GM12872 (cell line): ENCODE data around the gene NLRP3.

Experiments used
- CTCF ChIP-seq: IDR thresholded peaks from 3 replicates; pipeline ENCODE4 v1.5.1; 2011; ENCODE audit warnings: low read depth, mild to moderate bottlenecking, low read length, moderate library complexity; ENCODE audit not compliant: insufficient read depth

Gene NLRP3

DNA sequence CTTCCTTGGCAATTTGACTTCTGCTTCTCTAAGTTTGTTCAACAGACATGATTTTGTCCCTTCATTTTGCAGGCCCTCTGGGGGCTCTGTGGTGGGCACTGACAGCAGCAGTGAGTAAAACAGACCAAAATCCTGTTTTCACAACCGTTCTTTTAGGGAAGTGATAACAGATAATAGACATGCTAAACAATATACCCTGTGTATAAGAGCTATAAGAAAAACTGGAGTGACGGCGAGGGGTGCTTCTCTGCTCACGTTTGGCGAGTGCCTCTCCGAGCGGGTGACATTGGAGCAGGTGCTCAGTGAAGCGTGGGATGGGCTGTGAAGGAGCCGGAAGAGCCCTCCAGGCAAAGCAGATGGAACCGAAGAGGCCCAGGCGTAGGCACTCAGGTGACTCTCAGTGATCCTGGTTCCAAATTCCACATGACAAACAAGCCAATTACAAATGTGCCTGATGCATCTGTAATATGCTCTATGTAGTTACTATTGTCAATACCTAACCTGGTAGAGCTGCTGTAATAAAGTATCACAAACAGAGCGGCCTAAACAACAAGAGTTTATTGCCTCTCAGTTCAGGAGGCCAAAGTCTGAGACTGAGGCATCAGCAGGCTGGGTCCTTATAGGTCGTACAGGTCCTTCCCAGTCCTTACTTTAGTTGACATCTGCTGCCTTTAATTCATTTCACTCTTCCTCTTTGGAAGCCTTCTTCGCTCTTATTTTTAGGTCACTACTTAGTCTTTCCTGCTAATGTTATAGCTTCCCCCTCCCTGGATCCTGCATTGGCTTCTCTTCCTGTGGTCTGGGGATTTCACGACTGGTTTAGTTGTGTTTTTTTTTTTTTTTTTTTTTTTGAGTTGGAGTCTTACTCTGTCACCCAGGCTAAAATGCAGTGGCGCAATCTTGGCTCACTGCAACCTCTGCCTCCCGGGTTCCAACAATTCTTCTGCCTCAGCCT, 21.9 kb downstream of the NLRP3 start:
- TF ChIP-seq CTCF, result no peak

GRCh38 chr1:247440001-247440620, 24.1 kb downstream of the NLRP3 start:
- TF ChIP-seq CTCF, result no peak

DNA sequence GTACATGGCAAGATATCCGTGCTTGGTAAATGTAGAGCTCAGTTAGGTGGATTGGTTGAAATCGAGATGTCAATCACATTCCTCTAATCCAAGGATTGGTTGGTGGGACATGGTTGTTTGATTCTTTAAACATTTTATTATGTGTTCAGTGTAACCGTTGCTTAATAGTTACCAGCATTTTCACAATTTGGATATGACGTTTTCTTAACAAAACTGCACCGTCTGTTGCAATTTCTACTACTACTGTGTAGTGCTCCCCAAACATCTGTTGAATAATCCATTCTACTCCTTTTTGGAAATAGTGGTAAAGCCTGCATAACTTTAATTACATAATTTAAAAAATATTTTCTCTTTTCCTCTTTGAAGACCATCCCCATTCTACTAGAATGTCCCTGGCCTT, 25.6 kb downstream of the NLRP3 start:
- no peak for TF ChIP-seq CTCF

GRCh38 chr1:247442164-247442563, 26.2 kb downstream of the NLRP3 start:
- no peak for TF ChIP-seq CTCF

GRCh38 chr1:247443641-247444040, 27.7 kb downstream of the NLRP3 start:
- TF ChIP-seq CTCF, result no peak

DNA sequence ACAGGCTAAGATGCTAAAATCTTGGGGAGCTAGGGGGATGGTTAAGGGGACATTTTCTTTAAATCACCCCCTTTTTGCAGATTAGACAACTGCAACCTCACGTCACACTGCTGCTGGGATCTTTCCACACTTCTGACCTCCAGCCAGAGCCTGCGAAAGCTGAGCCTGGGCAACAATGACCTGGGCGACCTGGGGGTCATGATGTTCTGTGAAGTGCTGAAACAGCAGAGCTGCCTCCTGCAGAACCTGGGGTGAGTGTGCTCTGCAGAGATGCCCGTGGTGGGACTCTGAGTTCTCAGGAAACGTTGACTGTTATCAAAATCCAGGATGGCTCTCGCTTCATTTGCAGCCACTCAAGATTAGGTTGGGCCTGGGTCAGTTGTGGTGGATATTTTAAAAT, 28.6 kb downstream of the NLRP3 start:
- TF ChIP-seq CTCF, result no peak

DNA sequence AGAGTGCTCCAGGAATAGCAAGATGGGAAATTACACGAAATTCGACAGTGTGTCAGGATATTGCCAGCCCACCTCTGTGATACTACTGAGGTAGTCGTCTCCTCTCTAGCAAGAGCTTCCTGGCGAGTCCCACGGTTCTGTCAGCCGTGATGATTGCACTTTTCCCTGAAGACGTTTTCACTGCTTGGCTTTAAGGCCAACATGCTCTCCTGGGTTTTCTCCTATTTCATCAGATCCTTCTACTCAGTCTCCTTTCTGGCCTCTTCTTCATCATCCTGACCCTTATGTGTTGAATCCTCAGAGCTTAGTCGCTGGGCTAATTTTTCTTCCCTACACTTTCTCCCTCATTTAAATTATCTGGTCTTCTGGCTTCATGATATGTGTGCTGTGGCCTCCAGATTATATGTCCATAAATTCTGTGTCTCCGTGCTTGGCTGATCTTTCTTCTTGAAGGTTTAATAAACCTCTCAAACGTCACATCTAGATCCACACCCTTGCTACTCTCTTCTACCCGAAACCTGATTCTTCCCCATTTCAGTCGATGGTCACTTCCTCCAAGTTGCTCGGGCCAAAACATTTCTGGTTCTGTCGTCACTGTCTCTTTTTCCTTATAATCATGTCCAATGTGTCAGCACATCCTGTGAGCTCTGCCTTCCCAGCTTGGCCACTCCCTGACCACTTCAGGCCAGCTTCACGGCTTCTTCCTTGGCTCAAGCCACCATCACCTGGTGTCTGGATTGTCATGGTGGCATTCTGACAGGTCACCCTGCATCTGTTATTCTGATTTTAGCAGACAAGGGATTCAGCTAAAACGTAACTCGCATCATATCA, 29.8 kb downstream of the NLRP3 start:
- no peak for TF ChIP-seq CTCF
